EH (cell line): Measurements from ENCODE around the gene LPP.

Source experiments
- DNase-seq: peaks from one replicate; pipeline ENCODE4 v3.0.0-alpha.2; 2015; ENCODE audit warnings: low read depth

The LPP gene

DNA sequence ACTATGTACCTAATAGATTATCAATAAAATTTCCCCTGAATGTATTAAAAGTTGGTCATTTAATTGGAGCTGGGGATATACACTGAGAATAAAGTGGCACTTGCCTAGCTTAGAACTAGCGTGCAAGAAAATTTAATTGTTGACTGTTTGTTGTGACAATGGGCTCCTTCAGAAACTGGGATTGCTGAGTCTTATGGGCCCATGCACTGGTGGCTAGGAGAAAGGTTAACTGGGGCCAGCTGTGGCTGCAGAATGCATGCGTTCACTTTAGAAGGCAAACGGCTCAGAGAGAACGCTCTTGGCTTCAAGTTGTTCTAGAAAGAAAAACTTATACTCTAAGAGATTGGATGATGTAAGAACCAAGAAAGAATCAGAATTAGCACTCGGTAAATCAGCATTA, 18.7 kb upstream of the LPP start:
- DNase-seq, result no peak

DNA sequence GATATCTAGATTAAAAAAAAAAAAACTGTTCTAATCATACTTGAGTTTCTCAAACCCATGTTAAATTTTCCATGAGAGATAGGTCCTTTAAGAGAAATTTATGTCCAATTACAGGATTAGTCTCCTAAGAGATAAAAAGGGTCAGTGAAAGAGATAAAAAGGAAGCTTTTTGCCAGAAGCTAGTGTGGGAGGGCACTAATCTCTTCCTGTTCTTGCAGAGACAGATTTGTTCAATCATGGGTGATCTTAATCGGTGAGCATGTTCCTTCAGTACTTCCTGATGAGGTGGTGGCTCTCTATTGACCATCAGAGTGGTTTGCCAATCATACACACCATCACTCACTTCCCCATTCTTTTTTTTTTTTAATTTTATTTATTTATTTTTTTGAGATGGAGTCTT, 16.9 kb upstream of the LPP start:
- no peak for DNase-seq

DNA sequence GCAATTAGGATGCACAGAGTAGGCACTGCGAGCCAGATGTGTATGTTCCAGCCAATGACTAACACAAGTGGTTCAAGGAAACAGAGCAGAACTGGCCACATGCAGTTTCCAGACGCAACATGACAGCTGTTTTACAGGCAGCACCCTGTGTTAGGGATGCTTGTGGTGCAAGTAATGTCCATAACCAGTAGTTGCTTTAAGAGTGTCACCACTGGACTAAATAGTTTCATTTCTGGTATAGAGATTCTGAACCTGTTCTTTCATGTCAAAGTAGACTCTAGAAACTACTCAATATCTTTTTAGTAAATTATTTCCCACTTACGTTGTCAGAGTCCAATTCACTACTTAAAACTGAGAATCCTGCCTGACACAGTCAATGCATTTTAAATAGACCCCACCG, 14.5 kb upstream of the LPP start:
- no peak for DNase-seq

DNA sequence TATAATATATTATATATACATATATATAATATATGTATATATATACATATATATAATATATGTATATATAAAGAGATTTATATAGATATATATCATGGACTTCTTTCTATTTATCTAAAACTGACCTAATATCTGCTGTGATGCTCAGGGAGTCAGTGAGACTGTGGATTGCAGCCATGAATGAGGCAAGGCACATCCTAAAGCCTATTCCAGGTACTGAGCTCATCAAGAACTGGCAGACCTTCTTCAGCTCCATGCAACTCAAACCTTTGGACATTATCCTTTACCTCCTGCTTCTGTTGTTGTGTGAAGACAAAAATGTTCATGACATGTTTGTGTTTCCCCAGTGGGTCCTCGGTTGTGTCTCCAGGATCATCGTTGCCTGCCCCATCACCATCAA, 7.7 kb upstream of the LPP start:
- no peak for DNase-seq

DNA sequence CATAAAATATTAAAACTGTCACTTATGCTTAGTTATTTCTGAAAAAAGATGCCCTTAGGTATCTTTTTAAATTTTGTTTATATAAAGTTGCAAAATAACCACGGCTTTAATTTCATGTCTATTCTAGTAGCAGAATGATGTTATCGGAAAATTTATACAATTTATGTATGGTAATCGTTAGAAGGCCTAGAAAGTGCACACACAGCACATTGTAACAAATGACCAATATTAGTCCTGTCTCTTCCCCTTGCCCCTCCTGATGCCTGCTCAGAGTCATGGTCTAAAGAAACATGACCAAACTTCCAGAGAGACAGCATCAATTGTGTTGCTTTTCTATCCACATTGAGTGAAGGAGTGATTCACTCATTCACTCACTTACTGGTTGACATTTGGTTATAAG, 6.2 kb upstream of the LPP start:
- DNase-seq, result no peak

DNA sequence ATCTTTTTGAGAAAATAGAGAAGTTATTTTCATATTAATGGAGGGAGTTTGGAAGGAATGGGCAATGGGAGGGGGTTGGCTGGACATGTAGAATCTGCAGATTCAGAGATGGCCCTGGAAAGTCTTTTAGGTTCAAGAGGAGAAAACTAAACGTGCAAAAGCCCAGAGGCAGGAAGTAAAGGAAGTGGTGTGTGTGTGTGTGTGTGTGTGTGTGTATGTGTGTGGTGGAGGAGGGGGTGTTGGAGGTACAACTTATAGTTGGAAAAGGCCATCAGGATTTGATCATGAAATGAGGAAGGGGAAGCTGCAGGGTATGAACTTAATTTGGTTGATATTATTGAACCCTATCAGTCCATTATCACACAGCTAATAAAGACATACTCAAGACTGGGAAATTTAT, 5.6 kb upstream of the LPP start:
- DNase-seq, result no peak

DNA sequence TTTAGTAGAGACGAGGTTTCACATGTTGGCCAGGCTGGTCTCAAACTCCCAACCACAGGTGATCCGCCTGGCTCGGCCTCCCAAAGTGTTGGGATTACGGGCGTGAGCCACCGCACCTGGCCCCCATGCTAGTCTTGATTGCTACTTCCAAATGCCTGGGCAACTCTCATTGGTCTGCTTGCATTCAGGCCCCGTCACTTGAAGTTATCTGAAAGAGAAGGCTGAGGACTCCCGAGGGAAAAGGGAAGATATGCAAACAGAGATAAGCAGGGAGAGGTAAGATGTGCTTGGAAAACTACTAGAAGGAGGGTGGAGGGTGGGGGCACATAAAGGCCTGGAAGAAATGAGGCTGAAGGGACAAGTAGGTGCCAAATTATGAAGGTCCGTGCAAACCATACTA, 4.4 kb upstream of the LPP start:
- DNase-seq, result no peak

DNA sequence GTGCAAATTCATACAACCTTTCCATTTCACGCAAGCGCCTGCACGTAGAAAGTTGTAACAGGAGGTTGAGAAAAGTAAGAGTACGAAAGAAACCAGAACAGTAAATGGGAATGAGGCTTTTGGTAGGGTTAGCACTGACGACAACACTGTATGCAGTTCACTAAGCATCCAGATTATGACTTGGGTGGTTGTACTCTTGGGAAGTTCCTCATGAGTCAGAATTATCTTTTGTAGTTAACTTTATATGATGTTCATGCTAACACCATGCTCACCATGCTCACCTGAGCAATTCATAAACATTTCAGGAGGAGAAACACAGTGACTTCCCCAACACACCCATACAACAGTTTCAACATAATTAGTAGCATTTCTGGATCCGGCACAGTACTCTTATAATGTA, 3.0 kb upstream of the LPP start:
- no peak for DNase-seq

DNA sequence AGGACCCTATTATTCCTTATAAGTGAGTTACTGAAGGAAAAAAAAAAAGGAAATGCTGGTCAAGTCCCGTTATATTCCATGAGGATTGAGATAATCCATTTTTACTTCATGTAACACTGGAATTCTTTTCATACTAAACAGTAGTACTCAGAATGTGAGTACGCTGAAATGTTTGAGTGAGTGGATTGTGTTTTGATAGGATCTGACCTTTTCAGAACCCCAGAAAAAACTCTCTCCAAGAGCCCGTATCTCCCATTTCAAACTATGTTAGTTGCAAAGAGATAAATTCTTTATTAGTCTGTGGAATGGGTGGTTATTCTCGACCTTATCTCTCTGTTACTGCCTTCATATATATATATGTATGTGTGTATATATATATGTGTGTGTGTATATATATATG, 2.5 kb upstream of the LPP start:
- DNase-seq, result peak; percentile 89

DNA sequence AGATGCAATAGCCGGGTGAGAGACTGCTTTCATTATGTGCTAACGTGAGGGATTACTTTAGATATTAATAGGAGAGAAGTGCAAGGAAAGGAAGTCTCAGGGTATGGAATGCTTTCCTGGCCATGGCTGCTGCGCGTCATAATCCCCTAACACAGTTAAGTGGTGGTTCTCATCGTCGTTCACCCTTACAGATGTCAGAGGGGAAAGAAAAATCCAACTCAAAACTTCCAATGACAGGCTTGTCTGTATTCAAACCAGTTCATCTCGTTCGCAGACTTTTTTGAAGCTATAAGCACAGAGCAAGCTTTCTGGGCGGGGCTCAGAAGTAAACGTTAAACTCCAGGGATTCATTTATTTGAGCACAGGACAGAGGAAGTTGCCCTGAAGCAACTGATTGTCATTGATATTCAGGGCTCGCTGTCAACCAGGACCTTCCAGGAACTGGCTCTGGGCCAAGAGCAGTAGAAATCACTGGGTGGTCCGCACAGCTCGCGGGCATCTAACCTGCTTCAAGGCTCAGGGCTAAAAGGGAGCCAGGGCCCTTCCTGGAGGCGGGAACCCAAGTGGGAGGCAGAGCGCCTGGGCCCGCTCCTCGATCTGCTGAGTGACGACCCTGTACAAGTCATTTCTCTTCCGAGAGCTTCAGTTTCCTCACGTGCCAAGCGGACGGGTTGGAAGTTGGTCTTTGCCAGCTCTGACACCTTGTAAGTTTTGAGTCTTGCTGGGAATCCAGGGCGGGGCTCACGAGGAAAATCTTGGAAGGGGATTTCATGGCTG, 1.1 kb upstream of the LPP start:
- DNase-seq, result peak; percentile 83

DNA sequence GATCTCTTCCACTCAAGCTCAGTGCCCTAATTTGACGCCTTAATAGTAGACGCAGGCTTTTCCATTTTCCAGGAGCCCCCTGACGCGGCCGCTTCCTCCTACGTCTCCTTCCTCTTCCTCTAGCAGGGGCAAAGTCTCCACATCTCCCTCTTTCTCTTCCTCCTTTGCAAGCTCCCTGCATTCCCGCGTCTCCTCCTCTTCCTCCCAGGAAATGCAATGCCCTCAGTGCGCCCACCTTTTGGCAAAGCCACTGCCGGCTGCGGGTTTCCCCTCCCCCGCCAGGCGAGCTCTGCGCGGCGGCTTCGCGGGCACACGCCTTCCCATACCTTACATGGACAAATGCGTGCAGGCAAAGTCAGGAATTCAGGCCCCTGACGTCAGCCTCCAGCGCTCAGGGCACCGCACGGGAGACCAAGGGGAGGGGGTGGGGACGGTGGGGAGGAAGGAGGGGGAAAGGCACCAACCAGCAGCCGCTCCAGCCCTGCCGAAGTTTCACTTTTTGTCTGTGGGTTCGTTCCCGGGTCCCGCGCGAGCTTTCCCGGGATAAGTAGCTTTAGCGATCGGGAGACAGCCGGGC, 432 bp upstream of the LPP start:
- peak; percentile 98 for DNase-seq

DNA sequence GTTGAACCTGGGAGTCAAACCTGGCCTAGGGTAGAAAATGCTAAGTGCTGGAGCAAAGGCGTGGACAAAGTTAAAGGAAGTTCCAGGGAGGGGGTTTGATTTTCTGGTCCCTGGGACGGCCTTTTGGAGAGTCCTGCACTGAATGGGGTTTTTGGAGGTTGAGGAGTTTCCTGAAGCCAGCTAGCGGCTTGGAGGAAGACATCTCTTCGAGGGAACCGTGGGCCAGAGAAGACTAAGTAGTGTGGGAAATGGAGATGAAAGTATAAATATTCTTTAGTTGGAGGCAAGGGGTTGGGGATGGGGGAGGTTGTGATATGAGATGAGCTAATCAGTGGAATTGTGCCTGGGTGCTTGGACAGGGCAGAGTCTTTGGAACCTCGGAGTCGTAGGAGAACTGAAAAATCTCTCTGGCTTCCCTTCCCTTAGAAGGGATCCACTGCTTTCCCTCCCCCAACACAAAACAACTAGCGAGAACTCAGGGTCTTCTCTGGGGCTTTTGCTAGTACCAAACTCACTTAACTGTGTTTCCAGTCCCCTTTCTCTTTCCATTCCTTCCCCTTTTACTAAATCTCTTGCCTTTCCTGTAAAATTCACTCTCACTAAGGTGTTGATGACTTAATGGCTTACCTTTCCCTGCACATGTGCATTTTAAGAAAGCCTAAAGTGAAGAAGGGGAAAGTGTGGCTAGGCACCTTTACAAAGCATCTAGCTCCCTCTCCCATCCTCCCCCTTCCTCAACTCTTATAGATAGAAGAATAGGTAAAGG, 1.0 kb downstream of the LPP start:
- DNase-seq, result peak; percentile 61

DNA sequence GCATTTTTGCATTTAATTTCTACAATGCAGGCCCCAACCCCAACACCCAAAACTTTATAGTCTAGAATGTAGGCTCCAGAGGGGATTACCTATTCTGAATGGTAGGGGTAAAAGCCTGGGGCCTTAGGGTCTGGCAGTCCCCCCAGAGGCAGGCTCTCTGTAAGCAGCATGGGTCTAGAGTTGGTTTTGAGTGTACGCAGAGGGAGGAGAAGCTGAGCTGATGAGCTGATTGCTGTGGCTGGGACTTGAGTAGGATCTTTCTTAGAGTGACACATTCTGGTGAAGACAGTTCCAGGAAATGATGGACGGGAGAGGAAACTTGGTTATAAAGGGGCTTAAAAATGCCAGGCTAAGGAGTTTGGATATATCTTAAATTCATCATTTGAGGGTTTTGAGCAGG, 2.1 kb downstream of the LPP start:
- DNase-seq, result no peak

DNA sequence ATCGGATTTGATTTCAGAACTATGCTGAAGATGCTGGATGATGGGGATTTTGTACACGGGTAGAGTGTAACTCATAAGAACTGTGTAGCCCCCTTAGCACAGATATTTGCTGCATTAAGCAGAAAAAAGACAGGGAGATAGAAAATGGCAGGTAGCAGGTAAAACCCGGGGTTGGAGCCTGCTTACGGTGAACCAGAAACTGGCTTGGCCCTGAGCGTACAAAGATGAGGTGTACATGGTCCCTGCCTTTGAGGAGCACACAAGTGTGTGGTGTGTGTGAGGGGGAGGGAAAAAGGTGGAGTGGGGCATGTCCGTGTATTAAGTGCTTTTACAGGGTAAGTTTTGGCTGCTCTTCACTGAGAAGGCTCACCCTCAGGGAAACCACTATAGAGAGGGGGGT, 3.5 kb downstream of the LPP start:
- no peak for DNase-seq

DNA sequence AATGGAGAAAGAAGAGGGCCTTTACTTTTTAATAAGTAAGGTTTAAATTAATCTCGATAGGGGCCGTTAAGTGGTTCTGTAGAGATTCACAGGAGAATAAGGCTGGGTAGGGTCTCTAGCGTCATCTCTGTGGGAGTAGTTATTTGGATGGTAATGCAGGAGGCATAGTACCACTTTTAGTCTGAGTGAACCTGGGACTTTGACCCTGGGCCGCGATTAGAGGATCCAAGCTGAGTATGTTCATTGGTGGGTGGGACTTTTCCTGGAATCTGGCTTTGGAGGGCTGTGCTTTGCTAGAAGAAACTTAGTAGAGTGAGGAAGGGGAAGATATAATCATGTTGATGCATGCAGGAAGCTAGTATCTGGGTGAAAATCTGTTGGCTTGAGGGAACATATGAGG, 4.0 kb downstream of the LPP start:
- DNase-seq, result no peak

DNA sequence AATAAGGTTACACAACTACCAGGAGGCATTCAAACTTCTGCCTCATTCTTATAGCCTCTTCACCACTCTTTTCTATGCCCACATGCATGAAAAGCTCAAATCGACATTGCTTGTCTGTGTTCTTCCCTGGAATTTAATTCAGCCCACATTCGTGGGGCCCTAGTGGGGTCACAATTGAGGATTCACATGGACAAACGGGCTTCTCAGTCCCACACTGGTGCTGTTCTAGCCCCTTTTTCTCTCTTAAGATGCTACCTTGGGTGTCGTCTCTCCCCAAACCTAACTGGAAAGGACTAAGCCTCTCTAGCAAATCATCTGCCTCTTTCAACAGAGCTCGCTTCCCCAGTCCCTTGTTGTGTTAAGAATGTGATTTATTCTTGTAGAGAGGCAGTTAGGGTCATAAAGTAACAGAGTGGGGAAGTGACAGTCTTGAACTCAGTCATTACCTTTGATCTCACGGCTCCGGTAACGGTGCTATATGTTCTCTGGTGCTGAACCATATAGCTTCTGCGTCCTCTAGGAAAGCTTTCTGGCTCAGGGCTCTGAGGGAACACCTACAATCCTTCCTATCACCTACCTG, 4.9 kb downstream of the LPP start:
- no peak for DNase-seq

DNA sequence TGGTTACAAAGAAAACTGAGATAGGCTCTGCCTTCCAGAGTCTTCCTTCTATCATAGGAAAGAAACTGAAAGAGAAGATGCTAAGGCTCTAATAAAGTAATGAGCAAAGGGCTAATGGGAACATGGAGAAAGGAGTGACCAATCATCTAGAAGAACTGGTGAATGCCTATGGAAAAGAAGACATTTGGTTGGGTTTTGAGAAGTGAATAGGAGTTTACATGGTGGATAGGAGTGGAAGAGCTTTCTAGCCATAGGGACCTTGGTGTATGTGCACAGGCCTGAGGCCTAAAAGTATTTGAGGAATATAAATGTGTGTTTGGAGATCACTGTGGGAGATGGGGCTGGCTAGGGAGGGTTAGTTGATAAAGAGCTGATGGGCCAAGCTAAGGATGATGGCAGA, 6.8 kb downstream of the LPP start:
- no peak for DNase-seq

DNA sequence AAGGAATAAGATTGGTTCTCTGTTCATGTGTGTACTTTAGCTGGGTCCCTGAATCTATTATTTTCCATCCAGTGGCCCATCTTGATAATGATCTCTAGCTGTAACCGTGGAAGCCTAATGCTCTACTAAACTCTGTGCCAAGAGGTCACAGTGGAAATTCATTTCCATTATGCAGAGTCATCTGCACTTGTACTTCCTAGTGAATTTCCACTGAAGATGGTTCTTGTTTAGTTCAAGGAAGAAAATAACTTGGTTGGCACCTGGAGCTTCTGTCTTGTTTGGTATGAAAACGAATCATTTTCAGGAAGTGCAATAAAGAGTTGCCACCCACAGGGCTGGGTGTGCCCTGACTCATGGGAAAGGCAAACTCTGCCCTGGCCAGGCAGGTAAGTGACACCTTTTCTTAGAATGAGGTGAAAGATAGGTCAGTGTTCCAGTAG, 10.3 kb downstream of the LPP start:
- peak; percentile 41 for DNase-seq

DNA sequence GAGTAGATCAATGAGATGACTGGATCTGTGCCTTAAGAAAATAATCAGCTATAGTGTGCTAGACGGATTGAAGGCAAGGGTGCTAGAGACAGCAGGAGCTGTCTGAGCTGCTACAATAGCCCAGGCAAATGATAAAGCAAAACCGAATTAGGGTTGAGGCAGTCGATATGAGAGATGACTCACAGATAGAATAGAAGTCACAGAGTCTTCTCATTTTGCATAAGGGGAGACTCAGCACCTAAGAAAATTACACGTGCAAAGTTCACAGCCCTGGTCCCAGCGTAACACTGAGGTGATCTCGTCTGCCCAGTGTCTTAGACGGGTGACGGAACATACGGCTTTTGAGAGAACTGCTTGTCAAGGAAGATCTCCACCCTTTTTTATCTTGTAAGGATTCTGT, 11.6 kb downstream of the LPP start:
- DNase-seq, result peak; percentile 33

DNA sequence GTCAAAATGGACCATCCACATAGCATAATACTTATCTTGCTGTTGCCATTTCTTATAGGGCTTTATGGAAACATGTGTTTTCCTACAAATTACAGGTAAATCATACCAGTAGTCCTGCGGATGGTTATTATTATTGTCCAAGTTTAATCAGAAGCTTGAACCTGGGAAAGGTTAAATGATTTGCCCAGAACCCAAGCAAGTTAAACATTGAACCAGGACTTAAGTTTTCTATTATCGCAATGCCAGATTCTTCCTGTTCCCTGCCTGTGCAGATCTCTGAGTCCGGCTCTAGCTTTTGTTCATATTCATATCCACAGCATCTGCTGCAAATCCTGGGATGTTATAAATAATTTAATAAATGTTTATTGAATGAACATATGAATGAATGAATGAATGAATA, 12.5 kb downstream of the LPP start:
- no peak for DNase-seq

DNA sequence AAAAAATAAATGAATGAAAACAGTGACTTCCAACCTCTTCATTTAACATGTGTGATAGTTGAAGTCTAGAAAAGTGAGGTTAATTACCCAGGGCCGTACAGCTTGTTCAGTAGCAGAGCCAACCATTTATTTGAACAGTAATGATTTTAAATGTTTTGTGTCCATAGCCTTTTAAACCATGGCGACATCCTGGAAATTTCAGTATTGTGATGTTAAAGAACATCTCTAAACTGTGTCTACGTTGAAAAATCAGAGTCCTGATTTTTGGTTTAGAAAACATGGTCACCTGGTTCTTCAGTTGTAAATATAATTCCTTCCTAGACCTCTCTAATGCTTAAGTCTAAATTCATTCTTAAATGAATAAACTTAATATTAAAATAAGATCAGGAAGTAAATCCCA, 14.2 kb downstream of the LPP start:
- no peak for DNase-seq

DNA sequence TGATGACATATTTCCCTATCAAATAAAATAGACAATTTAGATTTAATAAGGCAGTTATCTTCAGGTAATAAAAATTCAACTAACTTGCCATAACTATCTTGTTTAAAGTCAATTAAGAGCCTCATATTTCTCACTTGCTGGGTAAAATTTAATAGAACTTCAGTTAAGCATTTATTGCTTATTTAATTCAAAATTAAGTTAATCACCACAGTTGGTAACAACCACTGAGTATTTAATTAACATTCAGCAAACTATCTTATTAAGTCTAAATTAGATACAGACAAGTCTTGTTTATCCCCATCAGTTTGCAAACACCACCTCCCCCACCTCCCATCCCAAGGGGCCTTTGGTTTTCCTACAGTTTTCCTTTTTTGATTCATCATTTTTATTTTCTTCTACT, 14.7 kb downstream of the LPP start:
- no peak for DNase-seq

DNA sequence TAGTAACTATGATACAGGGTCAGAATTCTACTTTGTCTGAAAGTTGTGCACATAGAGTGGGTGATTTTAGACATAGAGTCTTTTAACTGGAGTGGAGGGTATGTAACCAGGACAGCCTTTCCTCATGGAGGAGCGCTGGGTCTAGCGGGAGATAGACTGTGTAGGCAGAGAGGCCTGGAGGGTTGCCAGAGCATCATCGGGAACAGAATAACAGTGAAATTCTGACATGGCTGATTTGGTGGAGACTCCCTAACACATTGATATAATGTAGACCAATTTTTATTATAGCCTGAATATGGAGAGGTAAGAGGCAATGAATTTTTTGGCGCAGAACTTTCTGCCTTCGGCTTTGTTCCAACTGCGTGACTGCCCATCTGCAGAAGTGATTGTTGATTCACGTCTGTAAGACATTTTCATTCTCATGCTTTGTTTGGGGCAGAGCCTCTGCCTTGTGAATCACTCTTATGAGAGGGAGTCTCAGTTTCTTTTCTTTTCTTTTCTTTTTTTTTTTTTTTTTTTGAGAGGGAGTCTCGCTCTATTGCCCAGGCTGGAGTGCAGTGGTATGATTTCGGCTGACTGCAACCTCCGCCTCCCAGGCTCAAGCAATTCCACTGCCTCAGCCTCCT, 16.0 kb downstream of the LPP start:
- peak; percentile 32 for DNase-seq
